Gastrocnemius medialis (tissue), 4 donors: ENCODE results near the gene GDI2. TPM values are rescaled to one million over a fixed set of nuclear protein-coding genes. Genes with fewer than 3 reads are reported as not detected.

Experiments used
- ATAC-seq, 2 donors: fragments of 150-250 bp; one replicate each; pipeline ENCODE4 v1.9.1; 2016
- DNase-seq, 2 donors: peaks; one replicate each; pipeline ENCODE4 v3.0.0-alpha.2; 2019
- H3K27ac ChIP-seq, 4 donors: fragments of 200-600 bp; sonication (generic); 1 replicate in 1 of 4; 2 replicates in 3 of 4; pipeline ENCODE4 v1.5.1; 2016 to 2018; ENCODE audit warnings: mild to moderate bottlenecking in 2 of 4, moderate library complexity in 1 of 4
- H3K27me3 ChIP-seq, 3 donors: fragments of 200-600 bp; sonication (generic) in 2 of 3; 1 replicate in 1 of 3; 2 replicates in 2 of 3; pipeline versions ENCODE4 v1.5.1 to v1.6.0; 2016 to 2019; ENCODE audit warnings: mild to moderate bottlenecking in 1 of 3, moderate library complexity in 1 of 3
- H3K36me3 ChIP-seq, 2 donors: fragments of 200-600 bp; sonication (generic) in 1 of 2; one replicate each; pipeline ENCODE4 v1.5.1; 2017 to 2018
- H3K4me1 ChIP-seq, 2 donors: fragments of 200-600 bp; sonication (generic) in 1 of 2; one replicate each; pipeline ENCODE4 v1.5.1; 2016 to 2017; ENCODE audit warnings: mild to moderate bottlenecking in 2 of 2
- H3K4me3 ChIP-seq, 4 donors: fragments of 200-600 bp; sonication (generic) in 3 of 4; 1 replicate in 1 of 4; 2 replicates in 3 of 4; pipeline ENCODE4 v1.5.1; 2016 to 2019; ENCODE audit warnings: mild to moderate bottlenecking in 2 of 4
- H3K9me3 ChIP-seq, 3 donors: fragments of 200-600 bp; sonication (generic) in 2 of 3; 1 replicate in 1 of 3; 2 replicates in 2 of 3; pipeline ENCODE4 v1.5.1; 2016 to 2019
- CTCF ChIP-seq, 5 experiments: fragments of 450-650 bp in 3 of 5; fragments of 200-600 bp in 2 of 5; sonication (generic) in 2 of 5; IDR thresholded peaks in 4 of 5; conservative IDR thresholded peaks in 1 of 5; 1 replicate in 4 of 5; 2 replicates in 1 of 5; pipeline ENCODE4 v1.5.1; 2016 to 2019; ENCODE audit warnings: antibody characterized with exemption in 5 of 5, mild to moderate bottlenecking in 3 of 5, moderate library complexity in 3 of 5
- POLR2A ChIP-seq, 2 donors: fragments of 450-650 bp; IDR thresholded peaks; one replicate each; pipeline ENCODE4 v1.6.1; 2017; ENCODE audit warnings: antibody characterized with exemption in 2 of 2, mild to moderate bottlenecking in 2 of 2, moderate library complexity in 2 of 2
- in situ Hi-C, 4 donors: fragments of 200-750 bp; cut with MboI; loops; one replicate each; pipeline versions ENCODE4 v1.15.0 to v1.8.0; 2017; ENCODE audit warnings: low sequenced_read_pairs in 4 of 4
- intact Hi-C: fragments of 100-400 bp; cut with DNase I; formaldehyde crosslinking; loops from one replicate; pipeline ENCODE4 v1.15.1; 2023; ENCODE audit warnings: low total_unique reads
- total RNA-seq, 4 donors: library from RNA; depleted of rRNA; stranded (reverse); fragments of >200 nt; gene quantifications; one replicate each; pipeline versions ENCODE4 v1.1.0 to v1.2.3, GENCODE V29; 2016

GDI2 gene
- total RNA-seq, 4 donors from 2014 or later, result 143 to 197 (median 171) TPM

- in situ Hi-C loops, result no loop called here
- Histone ChIP-seq H3K36me3 (no peaks in the 10 kb centered on the region), H3K27me3 (peaks cover 0 to 6% (median 0%) of the 10 kb centered on the region in 3 donors), H3K9me3 (no peaks in the 10 kb centered on the region), H3K4me1 (no peaks in the 10 kb centered on the region), H3K27ac (no peak overlapping the region), H3K4me3 (no peak overlapping the region)
- intact Hi-C loops, result no loop called here
- DNase-seq (no peak), ATAC-seq (no peak)
- TF ChIP-seq POLR2A (IDR thresholded peaks at IDR 0.05), result no peak
- TF ChIP-seq CTCF (IDR thresholded peaks at IDR 0.05 in 4 of 5, conservative IDR thresholded peaks at IDR 0.05 in 1 of 5), result no peak
Observed at GRCh38 chr10:5835446-5836095, 22.3 kb upstream of the GDI2 start.

GRCh38 chr10:5833814-5834213 lies 20.6 kb upstream of the GDI2 start:
- no peaks in the 10 kb centered on the region for H3K36me3 ChIP-seq
- DNase-seq (no peak), ATAC-seq (no peak)
- no peaks in the 10 kb centered on the region for H3K4me1 ChIP-seq
- TF ChIP-seq CTCF (IDR thresholded peaks at IDR 0.05 in 4 of 5, conservative IDR thresholded peaks at IDR 0.05 in 1 of 5) (no peak), POLR2A (IDR thresholded peaks at IDR 0.05) (no peak)
- intact Hi-C loops, result no loop called here
- no peaks in the 10 kb centered on the region for H3K27me3 ChIP-seq
- H3K27ac ChIP-seq, result no peak overlapping the region
- in situ Hi-C loops, result no loop called here
- H3K9me3 ChIP-seq, result no peaks in the 10 kb centered on the region
- H3K4me3 ChIP-seq, result no peak overlapping the region

GRCh38 chr10:5832946-5833345 lies 19.7 kb upstream of the GDI2 start:
- no peak for ATAC-seq
- no peaks in the 10 kb centered on the region for H3K36me3 ChIP-seq
- no peaks in the 10 kb centered on the region for H3K4me1 ChIP-seq
- DNase-seq, result no peak
- TF ChIP-seq CTCF (IDR thresholded peaks at IDR 0.05 in 4 of 5, conservative IDR thresholded peaks at IDR 0.05 in 1 of 5), result no peak
- no peak for TF ChIP-seq POLR2A (IDR thresholded peaks at IDR 0.05)
- in situ Hi-C loops, result no loop called here
- intact Hi-C loops, result no loop called here
- H3K27me3 ChIP-seq, result no peaks in the 10 kb centered on the region
- no peak overlapping the region for H3K4me3 ChIP-seq
- H3K27ac ChIP-seq, result no peak overlapping the region
- H3K9me3 ChIP-seq, result no peaks in the 10 kb centered on the region

- no peak for ATAC-seq
- intact Hi-C loops (no loop called here), in situ Hi-C loops (no loop called here)
- TF ChIP-seq CTCF (IDR thresholded peaks at IDR 0.05 in 4 of 5, conservative IDR thresholded peaks at IDR 0.05 in 1 of 5) (no peak), POLR2A (IDR thresholded peaks at IDR 0.05) (no peak)
- no peak overlapping the region for H3K4me3 ChIP-seq
- H3K27me3 ChIP-seq, result no peaks in the 10 kb centered on the region
- H3K36me3 ChIP-seq, result no peaks in the 10 kb centered on the region
- H3K9me3 ChIP-seq, result no peaks in the 10 kb centered on the region
- H3K4me1 ChIP-seq, result no peaks in the 10 kb centered on the region
- no peak for DNase-seq
- H3K27ac ChIP-seq, result no peak overlapping the region
Observed at GRCh38 chr10:5831446-5831782, 18.2 kb upstream of the GDI2 start.
